ENCODE measurements around the gene SMIM10.
"Not testable (repeated sequence)": the region's sequence is repeated elsewhere in the genome, so short reads cannot be mapped to it uniquely, and the experiment has no call there.

SMIM10 gene

GRCh38 chrX:135010921-135011320 is 20.1 kb downstream of the SMIM10 start:
- DNase-seq (ENCODE audit: low spot score): no peak

GRCh38 chrX:135015523-135016245 is 24.9 kb downstream of the SMIM10 start:
- no peak for DNase-seq (ENCODE audit: low spot score)

GRCh38 chrX:135019890-135020289 is 29.1 kb downstream of the SMIM10 start:
- not testable (repeated sequence) for DNase-seq (ENCODE audit: low spot score)

GRCh38 chrX:135023791-135024190 is 33.0 kb downstream of the SMIM10 start:
- not testable (repeated sequence) for DNase-seq (ENCODE audit: low spot score)

GRCh38 chrX:135024526-135024925 is 33.7 kb downstream of the SMIM10 start:
- DNase-seq (ENCODE audit: low spot score): no peak

- not testable (repeated sequence) for DNase-seq (ENCODE audit: low spot score)
Measured at GRCh38 chrX:135030207-135030963, 39.6 kb downstream of the SMIM10 start.

- DNase-seq (ENCODE audit: low spot score): not testable (repeated sequence)
Measured at GRCh38 chrX:135041149-135042123, 50.6 kb downstream of the SMIM10 start.

All from D341Med (cell line).